HG03064 (cell line): ENCODE data around the gene TSPEAR.
"Not testable (repeated sequence)": the region's sequence is repeated elsewhere in the genome, so short reads cannot be mapped to it uniquely, and the experiment has no call there.

Source experiments
- ATAC-seq: cut with Tn5 transposase; IDR thresholded peaks from one replicate; pipeline ENCODE4 v1.9.1; 2021; ENCODE audit warnings: low read depth; ENCODE audit not compliant: unreplicated experiment

Gene TSPEAR

GRCh38 chr21:44614961-44615391 is 96.4 kb downstream of the TSPEAR start:
- no peak for ATAC-seq

- no peak for ATAC-seq
Measured at GRCh38 chr21:44614161-44614631, 97.2 kb downstream of the TSPEAR start.

GRCh38 chr21:44613386-44614155 is 97.8 kb downstream of the TSPEAR start:
- ATAC-seq = no peak

DNA sequence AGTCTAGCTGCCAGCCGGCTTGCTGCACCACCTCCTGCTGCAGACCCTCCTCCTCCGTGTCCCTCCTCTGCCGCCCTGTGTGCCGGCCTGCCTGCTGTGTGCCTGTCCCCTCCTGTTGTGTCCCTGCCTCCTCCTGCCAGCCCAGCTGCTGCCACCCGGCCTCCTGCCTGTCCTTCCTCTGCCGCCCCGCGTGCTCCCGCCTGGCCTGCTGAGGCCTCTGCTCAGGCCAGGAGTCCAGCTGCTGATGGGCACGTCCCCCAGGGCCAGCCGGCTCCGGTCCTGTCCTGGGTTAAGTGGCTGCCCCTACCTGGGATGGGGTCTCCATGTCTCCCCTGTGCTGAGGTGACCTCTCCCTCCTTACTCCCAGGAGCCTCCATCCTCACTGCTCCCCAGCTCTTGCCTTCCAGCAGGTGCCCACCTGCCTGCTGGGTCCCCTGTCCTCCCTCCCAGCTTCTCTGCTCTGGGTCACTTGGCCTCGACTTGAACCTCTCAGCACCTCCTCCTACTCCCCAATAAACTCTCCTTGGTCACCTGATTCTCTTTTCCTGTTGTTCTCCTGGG is 98.6 kb downstream of the TSPEAR start:
- ATAC-seq = no peak

- no peak for ATAC-seq
Measured at GRCh38 chr21:44612029-44612486, 99.3 kb downstream of the TSPEAR start, which contains the start of gene KRTAP10-8. TSS of gene KRTAP10-8 (plus strand) at chr21:44612079. CDS start at chr21:44612101, 22 bp downstream.

- ATAC-seq = no peak
Measured at GRCh38 chr21:44611551-44611950, 99.8 kb downstream of the TSPEAR start.

DNA sequence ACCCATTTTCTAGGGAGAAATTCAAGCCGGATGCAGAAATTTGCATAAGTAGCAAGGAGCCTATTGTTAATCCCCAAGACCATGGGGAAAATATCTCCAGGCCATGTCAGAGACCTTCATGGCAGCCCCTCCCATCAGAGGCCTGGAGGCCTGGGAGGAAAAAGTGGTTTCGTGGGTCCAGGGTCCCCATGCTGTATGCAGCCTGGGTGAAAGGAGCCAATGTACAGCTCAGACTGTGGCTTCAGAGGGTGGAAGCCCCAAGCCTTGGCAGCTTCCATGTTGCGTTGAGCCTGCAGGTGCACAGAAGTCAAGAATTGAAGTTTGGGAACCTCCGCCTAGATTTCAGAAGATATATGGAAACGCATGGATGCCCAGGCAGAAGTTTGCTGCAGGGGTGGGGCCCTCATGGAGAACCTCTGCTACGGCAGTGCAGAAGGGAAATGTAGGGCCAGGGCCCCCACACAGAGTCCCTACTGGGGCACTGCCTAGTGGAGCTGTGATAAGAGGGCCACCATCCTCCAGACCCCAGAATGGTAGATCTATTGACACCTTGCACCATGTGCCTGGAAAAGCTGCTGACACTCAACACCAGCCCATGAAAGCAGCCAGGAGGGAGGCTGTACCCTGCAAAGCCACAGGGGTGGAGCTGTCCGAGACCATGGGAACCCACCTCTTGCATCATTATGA is 101.1 kb downstream of the TSPEAR start:
- ATAC-seq = not testable (repeated sequence)

DNA sequence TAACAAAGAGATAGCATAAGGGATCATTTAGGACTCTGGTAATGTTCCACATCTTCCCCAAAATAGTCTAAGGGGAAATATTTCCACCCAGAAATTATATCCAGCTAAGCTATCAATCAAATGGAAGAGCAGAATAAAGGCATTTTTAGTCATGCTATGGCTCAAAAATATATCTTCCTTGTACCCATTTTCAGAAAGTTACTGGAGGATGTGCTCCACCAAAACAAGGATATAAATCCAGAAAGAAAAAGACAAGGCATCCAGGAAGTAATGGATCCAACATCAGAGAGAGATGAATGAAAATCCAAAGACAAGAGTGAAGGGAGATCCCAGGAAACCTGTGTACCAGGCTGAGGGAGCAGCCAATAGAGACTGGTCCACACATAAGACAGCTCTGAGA is 102.2 kb downstream of the TSPEAR start:
- ATAC-seq = no peak

GRCh38 chr21:44606495-44606894 is 104.9 kb downstream of the TSPEAR start:
- no peak for ATAC-seq

- ATAC-seq = no peak
Measured at GRCh38 chr21:44603911-44604310, 107.5 kb downstream of the TSPEAR start.

GRCh38 chr21:44603109-44603875 is 108.1 kb downstream of the TSPEAR start:
- no peak for ATAC-seq

DNA sequence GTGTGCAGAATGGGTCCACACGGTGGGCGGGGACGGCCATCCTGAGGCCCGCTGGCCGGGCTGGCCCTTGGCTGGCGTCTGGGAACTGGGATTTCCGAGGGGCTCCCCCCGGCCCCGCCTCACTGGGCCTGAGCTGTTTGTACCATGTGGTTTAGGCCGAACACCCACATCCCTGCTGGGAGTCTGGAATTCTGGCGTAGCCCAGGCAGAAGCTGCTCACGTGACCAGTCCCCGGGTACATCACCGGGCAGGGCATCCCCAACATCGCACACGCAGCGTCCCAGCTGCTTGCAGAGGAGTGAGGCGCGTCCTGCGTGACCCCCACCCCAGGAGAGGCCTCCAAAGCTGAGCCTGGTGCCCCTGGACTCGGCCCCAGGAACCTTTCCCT is 108.9 kb downstream of the TSPEAR start:
- no peak for ATAC-seq

GRCh38 chr21:44601596-44602462 is 109.5 kb downstream of the TSPEAR start:
- no peak for ATAC-seq

DNA sequence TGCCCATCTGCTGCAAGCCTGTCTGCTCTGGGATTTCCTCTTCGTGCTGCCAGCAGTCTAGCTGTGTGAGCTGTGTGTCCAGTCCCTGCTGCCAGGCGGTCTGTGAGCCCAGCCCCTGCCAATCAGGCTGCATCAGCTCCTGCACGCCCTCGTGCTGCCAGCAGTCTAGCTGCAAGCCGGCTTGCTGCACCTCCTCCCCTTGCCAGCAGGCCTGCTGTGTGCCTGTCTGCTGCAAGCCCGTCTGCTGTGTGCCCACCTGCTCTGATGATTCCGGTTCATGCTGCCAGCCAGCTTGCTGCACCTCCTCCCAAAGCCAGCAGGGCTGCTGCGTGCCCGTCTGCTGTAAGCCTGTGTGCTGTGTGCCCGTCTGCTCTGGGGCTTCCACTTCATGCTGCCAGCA is 110.3 kb downstream of the TSPEAR start:
- not testable (repeated sequence) for ATAC-seq

DNA sequence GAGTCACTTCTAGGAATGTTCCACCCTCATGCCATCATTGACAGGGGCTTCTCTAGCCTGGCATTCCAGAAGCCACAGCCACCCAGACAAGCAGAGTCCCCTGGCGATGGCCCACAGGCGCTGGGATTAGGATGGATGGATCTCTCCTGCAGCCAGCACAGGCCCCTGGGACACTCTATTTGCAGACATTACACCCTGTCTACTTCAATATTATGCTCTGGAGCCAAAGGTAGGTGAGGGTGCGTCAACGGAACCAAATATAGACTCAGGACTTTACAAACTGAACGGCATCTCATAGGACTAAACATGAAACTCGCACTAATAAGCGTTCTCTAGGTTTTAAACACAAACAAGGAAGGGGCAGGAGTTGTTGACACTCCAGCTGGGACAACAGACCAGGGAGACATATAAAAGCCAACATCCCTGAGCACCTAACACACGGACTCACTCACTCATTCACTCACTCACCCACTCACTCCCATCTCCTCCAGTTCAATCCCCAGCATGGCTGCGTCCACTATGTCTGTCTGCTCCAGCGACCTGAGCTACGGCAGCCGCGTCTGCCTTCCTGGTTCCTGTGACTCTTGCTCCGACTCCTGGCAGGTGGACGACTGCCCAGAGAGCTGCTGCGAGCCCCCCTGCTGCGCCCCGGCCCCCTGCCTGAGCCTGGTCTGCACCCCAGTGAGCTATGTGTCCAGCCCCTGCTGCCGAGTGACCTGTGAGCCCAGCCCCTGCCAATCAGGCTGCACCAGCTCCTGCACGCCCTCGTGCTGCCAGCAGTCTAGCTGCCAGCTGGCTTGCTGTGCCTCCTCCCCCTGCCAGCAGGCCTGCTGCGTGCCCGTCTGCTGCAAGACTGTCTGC is 111.0 kb downstream of the TSPEAR start, which contains the start of gene KRTAP10-7:
Gene KRTAP10-7, plus strand, starts transcription at position 480 of the 861 bp plus-strand sequence. Its CDS starts 25 bp downstream, at position 505.
- not testable (repeated sequence) for ATAC-seq

- no peak for ATAC-seq
Measured at GRCh38 chr21:44599264-44600029, 111.9 kb downstream of the TSPEAR start.

GRCh38 chr21:44598061-44598460 is 113.3 kb downstream of the TSPEAR start:
- no peak for ATAC-seq
